Activated gamma-delta T cell treated with Interleukin-2 at 50 U/mL for 16 hours (primary cell): ENCODE measurements around the gene BAD.
A peak's percentile ranks its signal among the peaks of the same experiment; 100 is the strongest.

Experiments used
- DNase-seq: peaks from one replicate; pipeline ENCODE4 v3.0.0-alpha.2; 2020

BAD gene

GRCh38 chr11:64241491-64242374 lies 42.7 kb downstream of the BAD start:
- no peak for DNase-seq

GRCh38 chr11:64241241-64241490 lies 43.3 kb downstream of the BAD start:
- peak; percentile 100 for DNase-seq

- DNase-seq: peak; percentile 96
Observed at GRCh38 chr11:64240435-64241240, 43.8 kb downstream of the BAD start, which contains the start of gene FKBP2. Gene FKBP2, plus strand, starts transcription at chr11:64241095. Its CDS starts 1,293 bp downstream, at chr11:64242388.

- no peak for DNase-seq
Observed at GRCh38 chr11:64239662-64240434, 44.6 kb downstream of the BAD start.

- DNase-seq: no peak
Observed at GRCh38 chr11:64238999-64239398, 45.5 kb downstream of the BAD start.

- DNase-seq: no peak
Observed at GRCh38 chr11:64238076-64238475, 46.4 kb downstream of the BAD start.

- DNase-seq: no peak
Observed at GRCh38 chr11:64237484-64237951, 46.9 kb downstream of the BAD start.

GRCh38 chr11:64235437-64236161 lies 48.9 kb downstream of the BAD start:
- no peak for DNase-seq

GRCh38 chr11:64234647-64235379 lies 49.7 kb downstream of the BAD start:
- DNase-seq: peak; percentile 51

- DNase-seq: peak; percentile 74
Observed at GRCh38 chr11:64233913-64234586, 50.4 kb downstream of the BAD start, which contains the start of gene VEGFB. Gene VEGFB, plus strand, starts transcription at chr11:64234584. Its CDS starts 250 bp downstream, at chr11:64234834.

GRCh38 chr11:64232967-64233315 lies 51.5 kb downstream of the BAD start:
- no peak for DNase-seq

GRCh38 chr11:64232182-64232966 lies 52.1 kb downstream of the BAD start:
- no peak for DNase-seq

GRCh38 chr11:64231546-64231945 lies 52.9 kb downstream of the BAD start:
- DNase-seq: no peak

- no peak for DNase-seq
Observed at GRCh38 chr11:64230985-64231365, 53.5 kb downstream of the BAD start.

GRCh38 chr11:64230171-64230984 lies 54.1 kb downstream of the BAD start, which contains the start of gene DNAJC4:
Gene DNAJC4, plus strand, starts transcription at chr11:64230548. Its CDS starts 307 bp downstream, at chr11:64230855.
- peak; percentile 86 for DNase-seq

GRCh38 chr11:64229744-64230170 lies 54.7 kb downstream of the BAD start:
- no peak for DNase-seq

- no peak for DNase-seq
Observed at GRCh38 chr11:64229090-64229743, 55.2 kb downstream of the BAD start.

GRCh38 chr11:64227405-64227956 lies 57.0 kb downstream of the BAD start:
- no peak for DNase-seq
